ENCODE measurements around the gene MRPS31. TPM values are rescaled to one million over a fixed set of nuclear protein-coding genes. Genes with fewer than 3 reads are reported as not detected.

The MRPS31 gene
- total RNA-seq, 1 donor from 2014 or later, result 61.5 TPM

GRCh38 chr13:40765602-40766001 lies 5.4 kb downstream of the MRPS31 start:
- no peaks in the 10 kb centered on the region for H3K27me3 ChIP-seq
- H3K79me2 ChIP-seq (ENCODE audit: low read depth), result peaks cover 10% of the 10 kb centered on the region
- no peak overlapping the region for H3K9ac ChIP-seq
- Mint-ChIP-seq H3K9me3 (no peaks in the 10 kb centered on the region), H3K27ac (no peak overlapping the region), H3K27me3 (ENCODE audit: insufficient read depth, low read depth) (no peaks in the 10 kb centered on the region), H3K36me3 (no peaks in the 10 kb centered on the region), H3K4me1 (peaks cover 15% of the 10 kb centered on the region), H3K4me3 (no peak overlapping the region)
- no peaks in the 10 kb centered on the region for H3K9me3 ChIP-seq (ENCODE audit: low read depth)
- no peak for DNase-seq (ENCODE audit: low spot score)
- TF ChIP-seq CTCF (IDR thresholded peaks at IDR 0.05) (no peak), EZH2 (IDR thresholded peaks at IDR 0.05) (no peak), EZH2phosphoT487 (IDR thresholded peaks at IDR 0.05) (no peak)
- peaks cover 5% of the 10 kb centered on the region for H3K36me3 ChIP-seq
- no peak overlapping the region for H2AFZ ChIP-seq (replicated peaks)
- H3K4me2 ChIP-seq, result no peak overlapping the region
- peaks cover 5% of the 10 kb centered on the region for H3K4me1 ChIP-seq
- no peaks in the 10 kb centered on the region for H3F3A ChIP-seq (ENCODE audit: low read depth)
- H4K20me1 ChIP-seq (ENCODE audit: low read depth), result peaks cover 4% of the 10 kb centered on the region
- H3K4me3 ChIP-seq, result no peak overlapping the region
- no peak overlapping the region for H3K27ac ChIP-seq

- Histone ChIP-seq H3K36me3 (peaks cover 5% of the 10 kb centered on the region), H4K20me1 (ENCODE audit: low read depth) (peaks cover 4% of the 10 kb centered on the region), H3K27ac (no peak overlapping the region), H2AFZ (replicated peaks) (no peak overlapping the region), H3K4me3 (no peak overlapping the region), H3K9ac (no peak overlapping the region), H3K4me1 (peaks cover 2% of the 10 kb centered on the region), H3K4me2 (no peak overlapping the region), H3K27me3 (no peaks in the 10 kb centered on the region), H3K9me3 (ENCODE audit: low read depth) (no peaks in the 10 kb centered on the region), H3F3A (ENCODE audit: low read depth) (no peaks in the 10 kb centered on the region), H3K79me2 (ENCODE audit: low read depth) (peaks cover 10% of the 10 kb centered on the region)
- no peaks in the 10 kb centered on the region for H3K36me3 Mint-ChIP-seq
- H3K4me3 Mint-ChIP-seq, result no peak overlapping the region
- DNase-seq (ENCODE audit: low spot score), result no peak
- H3K9me3 Mint-ChIP-seq, result no peaks in the 10 kb centered on the region
- no peak overlapping the region for H3K27ac Mint-ChIP-seq
- peaks cover 9% of the 10 kb centered on the region for H3K4me1 Mint-ChIP-seq
- TF ChIP-seq EZH2phosphoT487 (IDR thresholded peaks at IDR 0.05), result no peak
- no peak for TF ChIP-seq EZH2 (IDR thresholded peaks at IDR 0.05)
- TF ChIP-seq CTCF (IDR thresholded peaks at IDR 0.05), result no peak
- H3K27me3 Mint-ChIP-seq (ENCODE audit: insufficient read depth, low read depth), result no peaks in the 10 kb centered on the region
Observed at GRCh38 chr13:40764587-40765403, 6.2 kb downstream of the MRPS31 start.

- TF ChIP-seq EZH2 (IDR thresholded peaks at IDR 0.05), result no peak
- TF ChIP-seq CTCF (IDR thresholded peaks at IDR 0.05), result no peak
- no peak for TF ChIP-seq EZH2phosphoT487 (IDR thresholded peaks at IDR 0.05)
- Mint-ChIP-seq H3K4me1 (no peaks in the 10 kb centered on the region), H3K27ac (no peak overlapping the region), H3K36me3 (peaks cover 7% of the 10 kb centered on the region), H3K4me3 (no peak overlapping the region), H3K9me3 (no peaks in the 10 kb centered on the region), H3K27me3 (ENCODE audit: insufficient read depth, low read depth) (no peaks in the 10 kb centered on the region)
- DNase-seq (ENCODE audit: low spot score), result no peak
- no peak overlapping the region for H3K4me3 ChIP-seq
- H3K27ac ChIP-seq, result no peak overlapping the region
- H3K79me2 ChIP-seq (ENCODE audit: low read depth), result peaks cover 10% of the 10 kb centered on the region
- peaks cover 4% of the 10 kb centered on the region for H4K20me1 ChIP-seq (ENCODE audit: low read depth)
- H3K4me2 ChIP-seq, result no peak overlapping the region
- no peaks in the 10 kb centered on the region for H3K4me1 ChIP-seq
- H3K36me3 ChIP-seq, result peaks cover 10% of the 10 kb centered on the region
- no peak overlapping the region for H2AFZ ChIP-seq (replicated peaks)
- no peaks in the 10 kb centered on the region for H3K9me3 ChIP-seq (ENCODE audit: low read depth)
- no peaks in the 10 kb centered on the region for H3F3A ChIP-seq (ENCODE audit: low read depth)
- H3K9ac ChIP-seq, result no peak overlapping the region
- H3K27me3 ChIP-seq, result no peaks in the 10 kb centered on the region
Observed at GRCh38 chr13:40762849-40763248, 8.1 kb downstream of the MRPS31 start.
